DND-41 (cell line): ENCODE results near the gene RIMOC1.

Experiments used
- EZH2 ChIP-seq: IDR thresholded peaks from 3 replicates; pipeline ENCODE4 v1.6.1; 2012; ENCODE audit warnings: borderline replicate concordance, low read depth, mild to moderate bottlenecking, moderate library complexity, low read length, inconsistent platforms; ENCODE audit not compliant: severe bottlenecking
- TF ChIP-seq, protein P1 (sequence below): IDR thresholded peaks from 2 replicates; pipeline ENCODE4 v1.5.1; 2012; ENCODE audit warnings: borderline replicate concordance, low read length, moderate library complexity, mild to moderate bottlenecking; ENCODE audit not compliant: poor library complexity, severe bottlenecking; ENCODE audit errors: extremely low read depth

DNA sequence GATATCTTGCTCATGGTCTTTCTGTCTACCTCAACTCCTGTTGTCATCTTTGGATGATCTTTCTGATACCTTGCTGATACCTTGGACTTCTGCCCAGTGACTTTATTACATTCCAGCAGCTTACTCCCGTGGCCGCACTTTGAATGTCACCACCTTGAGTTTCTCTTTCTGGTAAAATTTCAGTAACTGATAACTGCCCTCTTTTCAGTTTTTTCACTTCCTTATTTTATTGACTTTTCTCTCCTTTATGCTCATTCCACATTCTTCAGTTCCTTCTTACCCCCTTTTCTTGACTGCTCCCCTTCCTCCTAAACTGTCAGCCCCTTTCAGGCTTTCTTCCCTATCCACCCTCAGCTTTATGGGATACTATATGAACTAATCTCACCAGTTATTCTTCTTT is 14.0 kb downstream of the RIMOC1 start:
- no peak for TF ChIP-seq EZH2
- TF ChIP-seq, protein P1, sequence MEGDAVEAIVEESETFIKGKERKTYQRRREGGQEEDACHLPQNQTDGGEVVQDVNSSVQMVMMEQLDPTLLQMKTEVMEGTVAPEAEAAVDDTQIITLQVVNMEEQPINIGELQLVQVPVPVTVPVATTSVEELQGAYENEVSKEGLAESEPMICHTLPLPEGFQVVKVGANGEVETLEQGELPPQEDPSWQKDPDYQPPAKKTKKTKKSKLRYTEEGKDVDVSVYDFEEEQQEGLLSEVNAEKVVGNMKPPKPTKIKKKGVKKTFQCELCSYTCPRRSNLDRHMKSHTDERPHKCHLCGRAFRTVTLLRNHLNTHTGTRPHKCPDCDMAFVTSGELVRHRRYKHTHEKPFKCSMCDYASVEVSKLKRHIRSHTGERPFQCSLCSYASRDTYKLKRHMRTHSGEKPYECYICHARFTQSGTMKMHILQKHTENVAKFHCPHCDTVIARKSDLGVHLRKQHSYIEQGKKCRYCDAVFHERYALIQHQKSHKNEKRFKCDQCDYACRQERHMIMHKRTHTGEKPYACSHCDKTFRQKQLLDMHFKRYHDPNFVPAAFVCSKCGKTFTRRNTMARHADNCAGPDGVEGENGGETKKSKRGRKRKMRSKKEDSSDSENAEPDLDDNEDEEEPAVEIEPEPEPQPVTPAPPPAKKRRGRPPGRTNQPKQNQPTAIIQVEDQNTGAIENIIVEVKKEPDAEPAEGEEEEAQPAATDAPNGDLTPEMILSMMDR = no peak
